ENCODE results near the gene LTBP1.

GRCh38 chr2:32952761-32953476 is 6.2 kb downstream of the LTBP1 start:
- TF ChIP-seq POLR2A (IDR thresholded peaks at IDR 0.05) = no peak
- TF ChIP-seq, protein P1, sequence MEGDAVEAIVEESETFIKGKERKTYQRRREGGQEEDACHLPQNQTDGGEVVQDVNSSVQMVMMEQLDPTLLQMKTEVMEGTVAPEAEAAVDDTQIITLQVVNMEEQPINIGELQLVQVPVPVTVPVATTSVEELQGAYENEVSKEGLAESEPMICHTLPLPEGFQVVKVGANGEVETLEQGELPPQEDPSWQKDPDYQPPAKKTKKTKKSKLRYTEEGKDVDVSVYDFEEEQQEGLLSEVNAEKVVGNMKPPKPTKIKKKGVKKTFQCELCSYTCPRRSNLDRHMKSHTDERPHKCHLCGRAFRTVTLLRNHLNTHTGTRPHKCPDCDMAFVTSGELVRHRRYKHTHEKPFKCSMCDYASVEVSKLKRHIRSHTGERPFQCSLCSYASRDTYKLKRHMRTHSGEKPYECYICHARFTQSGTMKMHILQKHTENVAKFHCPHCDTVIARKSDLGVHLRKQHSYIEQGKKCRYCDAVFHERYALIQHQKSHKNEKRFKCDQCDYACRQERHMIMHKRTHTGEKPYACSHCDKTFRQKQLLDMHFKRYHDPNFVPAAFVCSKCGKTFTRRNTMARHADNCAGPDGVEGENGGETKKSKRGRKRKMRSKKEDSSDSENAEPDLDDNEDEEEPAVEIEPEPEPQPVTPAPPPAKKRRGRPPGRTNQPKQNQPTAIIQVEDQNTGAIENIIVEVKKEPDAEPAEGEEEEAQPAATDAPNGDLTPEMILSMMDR (IDR thresholded peaks at IDR 0.05) = no peak

All from adrenal gland (tissue), 5 donors.